Measurements from ENCODE around the gene BMP3. TPM values are rescaled to one million over a fixed set of nuclear protein-coding genes. Genes with fewer than 3 reads are reported as not detected.

The BMP3 gene
- total RNA-seq, 1 experiment from 2014 or later = not detected

DNA sequence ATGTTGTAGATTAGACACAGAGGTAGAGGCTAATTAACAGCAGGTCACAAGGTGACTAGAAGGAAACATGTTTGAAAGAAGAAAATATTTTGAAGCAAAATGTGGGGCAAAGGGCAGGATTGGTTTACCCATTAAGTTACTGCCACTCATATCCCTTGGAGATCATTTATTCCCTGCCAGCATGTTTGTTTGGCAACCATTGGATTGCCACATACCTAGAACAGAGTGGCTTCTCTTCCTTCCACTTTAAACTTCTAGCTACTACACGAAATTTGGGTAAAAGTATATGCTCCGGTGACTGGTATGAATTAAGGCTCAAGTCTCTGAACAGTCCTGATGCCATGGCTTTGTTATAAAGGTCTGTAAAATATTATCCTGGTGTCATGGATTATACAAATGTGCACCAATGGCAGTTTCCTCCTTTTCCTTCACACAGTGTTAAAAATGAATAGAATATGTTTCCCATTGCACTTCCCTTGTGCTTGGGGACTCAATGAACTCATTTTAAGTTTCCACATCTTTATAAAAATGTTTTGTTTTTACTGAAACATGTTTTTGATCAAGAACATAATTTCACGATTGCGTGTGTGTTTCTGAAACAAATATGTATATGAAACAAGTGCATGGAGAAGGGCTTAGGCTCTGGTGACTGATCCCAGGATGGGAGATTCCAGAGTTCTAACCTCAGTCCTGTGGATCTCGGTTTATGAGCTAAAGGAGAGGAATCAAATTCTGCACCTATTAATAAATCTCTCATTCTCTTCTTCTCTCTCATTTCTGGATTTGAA lies 12.3 kb downstream of the BMP3 start:
- TF ChIP-seq POLR2AphosphoS5 (IDR thresholded peaks at IDR 0.05; ENCODE audit: low read depth, low read length) (no peak), EZH2 (IDR thresholded peaks at IDR 0.05) (no peak), FOSL1 (IDR thresholded peaks at IDR 0.05; ENCODE audit: low read depth) (no peak), SRF (IDR thresholded peaks at IDR 0.05; ENCODE audit: low read depth) (no peak), RAD21 (IDR thresholded peaks at IDR 0.05; ENCODE audit: low read depth) (no peak)
- TF ChIP-seq, protein P1, sequence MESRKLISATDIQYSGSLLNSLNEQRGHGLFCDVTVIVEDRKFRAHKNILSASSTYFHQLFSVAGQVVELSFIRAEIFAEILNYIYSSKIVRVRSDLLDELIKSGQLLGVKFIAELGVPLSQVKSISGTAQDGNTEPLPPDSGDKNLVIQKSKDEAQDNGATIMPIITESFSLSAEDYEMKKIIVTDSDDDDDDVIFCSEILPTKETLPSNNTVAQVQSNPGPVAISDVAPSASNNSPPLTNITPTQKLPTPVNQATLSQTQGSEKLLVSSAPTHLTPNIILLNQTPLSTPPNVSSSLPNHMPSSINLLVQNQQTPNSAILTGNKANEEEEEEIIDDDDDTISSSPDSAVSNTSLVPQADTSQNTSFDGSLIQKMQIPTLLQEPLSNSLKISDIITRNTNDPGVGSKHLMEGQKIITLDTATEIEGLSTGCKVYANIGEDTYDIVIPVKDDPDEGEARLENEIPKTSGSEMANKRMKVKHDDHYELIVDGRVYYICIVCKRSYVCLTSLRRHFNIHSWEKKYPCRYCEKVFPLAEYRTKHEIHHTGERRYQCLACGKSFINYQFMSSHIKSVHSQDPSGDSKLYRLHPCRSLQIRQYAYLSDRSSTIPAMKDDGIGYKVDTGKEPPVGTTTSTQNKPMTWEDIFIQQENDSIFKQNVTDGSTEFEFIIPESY (IDR thresholded peaks at IDR 0.05; ENCODE audit: extremely low read depth, insufficient replicate concordance, low read length) = no peak
- TF ChIP-seq, protein P2, sequence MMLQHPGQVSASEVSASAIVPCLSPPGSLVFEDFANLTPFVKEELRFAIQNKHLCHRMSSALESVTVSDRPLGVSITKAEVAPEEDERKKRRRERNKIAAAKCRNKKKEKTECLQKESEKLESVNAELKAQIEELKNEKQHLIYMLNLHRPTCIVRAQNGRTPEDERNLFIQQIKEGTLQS (IDR thresholded peaks at IDR 0.05) = no peak
- H3K9ac ChIP-seq (ENCODE audit: low read length) = no peak overlapping the region
- ChIA-PET POLR2A (no interaction called here), RAD21 (ENCODE audit: low non-redundant PET in 1 of 2, low total read pairs in 2 of 2, uncharacterized antibody in 2 of 2, unreplicated experiment in 2 of 2) (no interaction called here), CTCF (interaction anchor here (1.8 kb wide), 1 partner anchor 680 kb away, joined by 12 read pairs; no protein-coding TSS in a partner anchor)
- no peaks in the 10 kb centered on the region for H3K36me3 ChIP-seq (ENCODE audit: control insufficient read depth in 1 of 2, insufficient read depth in 2 of 2, low read length in 2 of 2)
- no peaks in the 10 kb centered on the region for H3K79me2 ChIP-seq (ENCODE audit: insufficient read depth, low read length)
- H4K20me1 ChIP-seq (ENCODE audit: insufficient read depth) = no peaks in the 10 kb centered on the region; the same call in 1 of the 2 replicates
- H3K9me3 ChIP-seq (ENCODE audit: control insufficient read depth in 1 of 2, insufficient read depth in 1 of 2, low read depth in 1 of 2, low read length in 2 of 2) = no peaks in the 10 kb centered on the region
- no peak overlapping the region for H3K4me3 ChIP-seq (replicated peaks in 1 of 2; ENCODE audit: low read depth in 1 of 2, low read length in 2 of 2)
- no peaks in the 10 kb centered on the region for H3K4me1 ChIP-seq (ENCODE audit: control insufficient read depth in 1 of 2, insufficient read depth in 2 of 2, low read length in 2 of 2)
- ATAC-seq (no peak), DNase-seq (ENCODE audit: low read depth, low spot score) (no peak)
- H3K27me3 ChIP-seq (ENCODE audit: insufficient read depth, low read length) = peaks cover 59% of the 10 kb centered on the region
- H3K9me2 ChIP-seq (ENCODE audit: insufficient read depth) = no peaks in the 10 kb centered on the region
- no peak overlapping the region for H3K4me2 ChIP-seq (ENCODE audit: low read length)
- no peak overlapping the region for H2AFZ ChIP-seq (ENCODE audit: low read depth, low read length, poor library complexity, severe bottlenecking)
- intact Hi-C loops (cut with micrococcal nuclease) = no loop called here
- BruUV-seq (replicated peaks) = no TSS peak
- no peak overlapping the region for H3K27ac ChIP-seq (ENCODE audit: low read depth, low read length)
